NCI-H82 treated with DMSO at 0.1 percent for 48 hours (cell line): ENCODE data around the gene UNC5C.
A peak's percentile ranks its signal among the peaks of the same experiment; 100 is the strongest.

ENCODE experiments used
- DNase-seq: peaks from one replicate; lab custom pipeline; 2025; ENCODE audit not compliant: unreplicated experiment; lab: John Stamatoyannopoulos, UW

Gene UNC5C

DNA sequence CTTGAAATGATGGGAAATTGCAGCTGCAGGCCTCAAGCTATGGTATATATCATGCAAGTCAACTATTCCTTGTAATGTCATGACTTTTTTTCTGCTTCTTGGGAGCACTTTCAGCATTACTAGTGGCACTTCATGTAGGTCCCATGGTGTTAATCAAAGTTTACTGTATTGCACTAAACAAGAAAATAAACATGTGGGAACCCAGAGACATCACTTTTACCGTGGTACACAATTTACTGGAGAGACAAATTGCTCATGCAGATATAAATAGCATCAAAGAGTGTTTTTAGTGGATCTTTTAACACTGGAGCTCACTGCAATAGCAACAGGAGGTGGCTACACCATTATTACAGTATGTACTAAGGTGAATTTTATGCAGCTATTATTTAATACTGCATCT is 79.2 kb downstream of the UNC5C start:
- DNase-seq, result no peak

DNA sequence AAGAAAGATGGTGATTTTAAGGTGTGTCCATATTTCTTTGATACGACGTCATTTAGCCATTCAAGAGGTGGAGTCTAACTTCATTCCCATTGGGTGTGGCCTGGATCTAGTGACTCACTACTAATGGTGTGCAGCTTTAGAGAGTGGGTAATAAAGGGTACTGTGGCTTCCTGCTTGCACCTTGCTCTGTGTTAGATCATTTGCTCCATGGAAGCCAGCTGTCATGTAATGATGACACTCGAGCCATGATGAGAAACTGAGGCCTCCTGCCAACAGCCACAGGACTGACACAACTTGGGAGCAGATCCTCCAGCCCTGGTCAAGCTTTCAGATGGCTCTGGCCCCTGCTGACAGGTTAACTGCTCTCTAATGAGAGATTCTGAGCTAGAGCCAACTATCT is 82.0 kb downstream of the UNC5C start:
- no peak for DNase-seq

DNA sequence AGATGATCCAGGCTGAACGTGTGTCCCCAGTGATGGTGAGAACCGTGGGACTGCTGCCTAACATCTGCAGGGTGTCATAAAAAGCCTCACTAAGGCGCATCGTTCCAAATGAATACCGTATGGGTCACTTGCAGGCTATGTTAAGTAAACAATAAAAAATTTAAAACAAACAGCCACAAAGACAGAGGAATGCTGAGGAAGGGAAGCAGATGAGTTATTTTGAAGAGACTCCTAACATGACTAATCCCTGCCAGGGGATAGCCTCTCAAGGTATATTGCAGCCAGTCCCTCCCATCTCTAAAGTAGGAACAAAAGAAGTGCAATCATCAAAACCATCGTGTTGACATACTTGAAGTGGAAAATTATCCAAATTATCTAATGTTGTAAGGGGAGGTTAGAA is 83.8 kb downstream of the UNC5C start:
- DNase-seq, result no peak

DNA sequence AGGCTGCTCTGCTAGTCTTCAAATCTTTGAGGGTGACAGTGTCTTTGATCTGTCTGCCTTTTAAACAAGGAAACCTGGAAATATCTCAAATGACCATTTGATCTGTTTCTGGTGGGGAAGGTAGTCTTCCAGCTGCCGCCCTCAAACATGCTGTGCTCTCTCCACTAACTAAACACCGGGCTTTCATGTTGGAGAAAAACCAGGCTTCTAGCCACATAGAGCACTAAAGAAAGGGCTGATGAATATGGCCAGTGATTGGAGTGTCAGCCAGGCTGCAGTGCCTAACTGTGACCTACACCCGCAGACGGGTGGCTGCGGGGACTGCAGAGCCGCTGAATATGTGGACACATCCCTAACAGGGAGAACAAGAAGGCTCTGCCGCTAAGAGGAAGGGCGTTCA is 85.9 kb downstream of the UNC5C start:
- no peak for DNase-seq

DNA sequence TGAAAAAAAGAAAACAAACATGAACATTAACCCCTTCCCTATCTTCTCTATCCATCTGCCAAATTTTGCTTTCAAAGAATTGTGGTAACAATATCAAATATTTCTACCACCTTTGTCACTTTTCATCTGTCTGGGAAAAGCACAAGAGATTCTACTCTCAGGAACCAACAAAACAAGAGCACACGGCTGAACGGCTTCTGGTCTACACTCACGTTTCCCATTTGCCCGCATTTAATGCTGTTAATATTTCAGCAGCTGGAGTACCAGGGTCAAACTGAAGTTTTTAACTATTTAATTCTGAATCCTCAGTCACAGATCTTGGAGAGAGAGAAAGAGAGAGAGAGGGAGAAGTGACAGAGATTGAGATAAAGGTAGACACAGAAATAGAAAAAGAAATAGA is 91.4 kb downstream of the UNC5C start:
- DNase-seq, result no peak

DNA sequence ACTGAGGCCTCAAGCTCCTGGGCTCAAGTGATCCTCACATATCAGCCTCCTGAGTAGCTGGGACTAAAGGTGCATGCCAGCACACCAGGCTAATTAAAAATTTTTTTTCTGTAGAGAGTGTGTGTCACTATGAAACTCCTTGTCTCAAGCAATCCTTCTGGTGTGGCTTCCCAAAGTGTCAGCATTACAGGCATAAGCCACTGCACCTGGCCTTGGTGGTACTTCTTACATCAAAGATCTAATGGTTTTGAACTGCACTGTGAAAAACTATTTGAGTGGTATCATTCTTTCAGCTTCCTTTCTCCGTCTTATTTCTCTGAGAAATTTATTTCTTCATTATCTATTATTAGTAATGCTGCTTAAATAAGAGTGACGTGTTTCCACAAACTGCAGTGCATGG is 98.5 kb downstream of the UNC5C start:
- DNase-seq, result no peak

DNA sequence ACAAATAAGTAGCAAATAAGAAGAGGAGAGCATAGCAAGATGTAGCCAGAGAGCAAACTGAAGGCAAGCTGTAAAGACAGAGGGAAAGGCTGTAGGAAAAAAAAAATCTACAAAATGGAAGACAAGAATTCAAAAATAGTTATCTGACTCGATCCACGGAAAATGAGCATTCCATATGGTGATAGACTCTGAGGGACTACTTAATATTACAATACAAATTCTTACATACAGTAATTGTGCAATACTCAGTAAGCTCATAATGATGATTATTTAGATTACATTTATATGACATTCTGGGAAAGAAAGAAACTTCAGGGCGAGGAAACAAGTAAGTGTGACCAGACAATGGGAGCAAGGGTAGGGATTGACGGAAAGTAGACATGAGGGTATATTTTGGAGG is 102.6 kb downstream of the UNC5C start:
- DNase-seq, result no peak

DNA sequence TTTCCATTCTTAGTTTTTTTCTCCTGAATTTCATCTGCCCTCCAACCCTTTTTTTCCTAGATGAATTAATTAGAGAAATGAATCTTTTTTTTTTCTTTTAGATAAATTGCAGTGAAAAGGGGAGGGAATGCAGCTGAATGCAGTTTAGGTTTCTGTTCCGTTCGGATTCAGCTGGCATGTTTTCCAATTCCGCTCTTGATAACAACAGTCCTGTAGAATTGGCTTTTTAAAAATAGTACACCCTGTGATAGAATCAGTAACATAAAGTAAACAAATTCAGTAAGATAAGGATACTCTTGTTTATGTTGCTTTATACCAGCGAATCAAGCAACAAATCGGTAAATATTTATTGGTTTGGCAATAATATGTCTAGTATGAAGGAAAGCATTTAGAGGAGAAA is 103.5 kb downstream of the UNC5C start:
- DNase-seq, result no peak

DNA sequence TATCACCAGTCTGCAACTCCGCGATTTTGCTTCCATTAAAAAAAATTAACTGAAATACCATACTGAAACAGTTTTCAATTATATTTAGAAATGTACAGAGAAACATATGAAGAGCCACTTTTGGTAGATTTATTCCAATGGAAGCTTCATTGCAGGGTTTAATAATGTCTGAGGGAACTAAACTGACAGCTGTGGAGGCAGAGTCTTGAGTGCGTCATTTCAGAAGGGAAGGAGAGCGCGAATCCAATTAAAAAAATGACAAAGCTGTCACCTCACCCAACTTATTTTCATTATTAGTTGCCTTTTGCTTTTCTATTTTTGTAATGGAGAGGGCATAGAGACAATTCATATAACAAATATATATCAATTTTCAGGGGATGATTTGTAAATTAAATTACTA is 104.0 kb downstream of the UNC5C start:
- DNase-seq, result peak; percentile 27

DNA sequence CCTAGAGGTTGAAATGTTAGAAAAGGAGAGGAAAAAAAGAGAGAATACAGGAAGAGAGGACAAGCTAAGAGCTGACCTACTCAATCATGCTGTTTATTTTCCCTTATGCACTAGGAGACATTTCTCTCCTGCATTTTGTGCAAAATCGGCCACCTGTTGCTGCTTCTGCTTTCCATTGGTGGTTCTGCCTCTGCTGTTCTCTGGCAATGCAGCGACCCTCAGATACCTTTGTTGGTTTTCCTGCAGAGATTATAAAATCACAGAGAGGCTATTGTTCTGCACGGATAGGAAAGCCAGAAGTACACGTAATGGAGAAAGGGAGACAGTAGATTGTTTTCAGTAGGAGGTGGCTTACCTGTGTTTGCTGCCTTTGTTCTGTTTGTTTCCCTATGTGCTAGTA is 108.9 kb downstream of the UNC5C start:
- DNase-seq, result no peak

DNA sequence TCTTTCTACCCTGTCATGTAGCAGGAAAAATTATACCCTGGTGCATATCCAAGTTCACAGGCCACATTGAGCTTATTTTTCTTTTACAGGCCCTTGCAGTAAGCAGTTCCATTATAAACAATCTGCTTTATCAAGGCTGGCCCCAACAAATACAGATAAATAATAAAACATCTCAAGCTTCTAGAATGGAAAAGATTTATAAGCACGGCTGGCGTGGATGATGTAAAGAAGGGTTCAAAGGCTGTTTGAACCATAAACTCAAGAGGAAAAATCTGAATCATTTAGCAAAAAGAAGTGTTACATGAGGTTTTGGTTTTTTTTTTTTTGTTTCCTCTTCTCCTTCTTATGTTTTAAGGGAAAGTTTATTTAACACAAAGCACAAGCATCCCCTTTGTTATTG is 109.7 kb downstream of the UNC5C start:
- no peak for DNase-seq

DNA sequence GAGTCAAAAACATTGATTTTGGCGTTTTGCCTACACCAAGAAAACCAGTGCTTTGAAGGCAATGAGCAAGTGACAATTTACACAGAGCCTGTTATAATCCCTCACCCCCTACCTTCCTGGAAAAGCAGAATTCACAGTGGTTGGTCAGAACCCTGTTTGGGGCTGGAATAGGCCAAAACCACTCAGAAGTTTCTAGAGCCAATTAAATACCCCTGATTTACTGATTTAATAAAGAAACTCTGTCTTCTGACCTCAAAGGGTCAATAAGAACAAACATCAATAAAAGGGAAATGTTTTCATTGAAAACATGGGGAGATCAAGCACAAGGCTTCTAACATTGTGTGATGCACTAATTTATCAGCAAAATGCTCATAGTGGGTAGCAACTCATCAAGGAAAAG is 116.3 kb downstream of the UNC5C start:
- no peak for DNase-seq

DNA sequence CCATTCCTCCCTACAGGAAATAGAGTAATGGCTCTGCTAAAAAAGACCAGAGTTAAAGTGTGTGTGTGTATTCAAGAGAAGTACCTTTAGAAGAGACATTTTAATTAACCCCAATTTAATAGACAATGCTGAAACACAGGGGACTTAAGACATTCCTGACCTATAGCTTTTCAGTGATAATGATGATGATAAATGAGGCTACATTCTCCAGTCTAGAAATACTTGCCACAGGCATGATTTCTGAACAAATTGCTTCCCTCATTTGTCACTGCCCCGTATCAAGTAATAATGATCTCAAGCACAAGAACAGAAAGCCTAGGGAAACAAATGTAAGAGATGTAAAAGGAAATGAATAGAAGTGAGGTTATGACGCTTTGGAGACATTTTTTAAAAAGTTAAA is 117.1 kb downstream of the UNC5C start:
- DNase-seq, result no peak

DNA sequence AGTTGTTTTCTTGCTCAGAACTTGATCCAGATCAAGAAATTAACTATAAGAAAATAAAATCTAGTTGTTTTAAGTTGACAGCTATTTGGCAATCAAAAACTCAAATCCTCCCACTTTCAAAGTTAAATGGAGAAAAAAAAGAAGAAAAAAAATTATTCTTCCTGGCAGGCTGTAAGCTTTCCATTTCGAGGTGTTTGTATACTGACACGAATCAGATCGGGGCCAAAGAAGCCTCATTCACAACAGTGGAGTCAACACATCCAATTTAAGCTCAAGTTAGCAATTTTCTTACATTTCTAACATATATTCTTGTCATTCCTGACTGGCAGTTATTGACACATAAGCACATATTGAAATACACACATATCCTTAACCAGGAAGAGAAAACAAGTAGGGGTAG is 119.4 kb downstream of the UNC5C start:
- DNase-seq, result no peak

DNA sequence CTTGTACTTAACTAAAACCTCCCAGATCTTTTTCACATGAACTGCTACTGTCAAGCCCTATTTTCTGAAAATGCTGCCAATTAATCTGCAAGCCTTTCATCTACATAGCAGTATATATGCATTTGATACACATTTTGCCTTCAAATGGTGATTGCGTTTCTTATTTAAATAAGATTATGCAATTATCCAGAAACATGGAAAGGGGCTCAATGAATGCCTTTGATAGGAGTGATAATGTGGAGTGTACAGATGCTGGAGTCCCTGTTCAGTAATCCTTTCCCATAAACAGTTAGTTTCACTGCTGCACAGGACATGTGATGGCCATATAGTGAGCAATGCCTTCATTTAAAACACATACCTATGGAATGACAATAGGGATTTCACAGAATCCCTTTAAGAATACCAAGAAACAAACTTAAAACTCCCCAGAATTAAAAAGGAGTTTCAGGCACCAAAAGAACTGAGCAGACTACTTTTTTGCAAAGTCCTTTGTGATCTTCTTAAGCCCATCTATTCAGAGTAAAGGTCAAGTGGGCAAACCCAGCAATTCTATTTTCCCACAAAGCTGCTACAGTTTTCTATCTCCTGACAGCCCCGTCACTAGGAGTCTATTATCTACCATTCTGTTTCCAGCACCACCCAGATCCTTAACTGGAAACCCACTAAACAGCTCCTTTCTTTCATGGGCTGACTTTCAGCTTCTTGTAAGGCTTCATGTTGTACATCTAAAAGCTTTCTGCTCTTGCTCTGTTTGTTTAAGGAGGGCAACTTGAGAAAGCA is 120.3 kb downstream of the UNC5C start:
- peak; percentile 60 for DNase-seq

DNA sequence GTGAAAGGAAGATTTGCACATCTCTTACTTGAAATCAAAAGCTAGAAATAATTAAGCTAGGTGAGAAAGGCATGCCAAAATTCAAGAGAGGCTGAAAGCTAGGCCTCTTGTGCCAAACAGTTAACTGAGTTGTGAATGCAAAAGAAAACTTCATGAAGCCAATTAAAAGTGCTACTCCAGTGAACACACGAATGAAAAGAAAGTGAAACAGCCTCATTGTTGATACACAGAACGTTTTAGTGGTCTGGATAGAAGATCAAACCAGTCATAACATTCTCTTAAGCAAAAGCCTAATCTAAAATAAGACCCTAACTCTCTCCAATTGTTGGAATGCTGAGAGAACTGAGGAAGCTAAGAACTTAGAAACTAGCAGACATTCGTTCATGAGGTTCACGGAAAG is 122.3 kb downstream of the UNC5C start:
- no peak for DNase-seq

DNA sequence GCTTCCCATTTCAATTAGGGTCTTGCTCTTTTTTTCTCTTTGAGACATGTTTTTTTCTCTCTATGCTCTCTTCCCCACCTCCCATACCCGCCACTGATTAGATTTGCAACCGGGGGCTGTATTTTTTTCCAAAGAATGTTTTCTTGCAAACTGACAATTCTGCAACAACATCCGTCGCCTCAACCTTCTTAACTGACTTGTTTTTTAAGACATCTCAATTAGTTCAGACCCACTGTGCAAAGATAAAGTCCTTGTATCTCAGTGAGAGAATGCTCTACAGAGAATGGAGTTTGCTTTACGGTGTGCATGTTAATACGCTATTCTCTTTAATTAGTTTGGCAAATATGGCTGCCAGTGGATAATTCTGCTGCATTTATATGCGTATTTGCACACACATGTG is 126.3 kb downstream of the UNC5C start:
- DNase-seq, result no peak

DNA sequence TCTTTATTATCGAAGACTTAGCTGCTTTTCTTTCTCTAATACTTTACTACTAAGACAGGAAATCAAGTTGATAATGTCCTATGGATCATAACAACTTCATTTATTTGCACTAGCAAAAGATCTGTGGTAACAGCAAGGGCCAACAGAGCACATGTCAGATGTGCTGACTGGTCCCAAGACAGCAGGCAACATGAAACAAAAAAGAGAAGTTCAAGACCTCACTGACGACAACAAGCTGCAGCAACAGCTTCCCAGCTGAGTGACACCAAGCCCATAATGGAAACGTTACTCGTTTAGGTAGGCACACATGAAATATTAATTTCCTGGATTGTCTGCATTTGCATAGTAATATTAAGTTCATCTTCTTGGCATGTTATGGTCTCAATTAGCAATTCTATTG is 126.9 kb downstream of the UNC5C start:
- DNase-seq, result no peak

DNA sequence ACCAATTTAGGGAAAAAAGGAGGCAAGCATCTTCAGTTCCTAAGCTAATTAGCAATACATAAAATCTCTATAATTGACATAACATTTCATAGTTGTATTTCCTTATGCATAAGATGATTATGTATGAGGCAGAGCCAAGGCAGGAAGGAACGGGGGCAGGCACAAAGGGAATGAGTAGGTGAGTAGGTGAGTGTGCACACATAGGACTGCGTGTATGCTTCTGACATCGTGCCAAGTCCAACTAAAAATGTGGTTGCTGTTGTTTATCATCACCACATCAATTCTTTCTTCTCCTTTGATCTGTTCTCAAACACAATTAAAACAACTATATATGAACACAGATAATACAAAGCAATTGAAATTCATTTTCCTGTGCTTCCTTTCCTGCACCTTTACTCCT is 131.2 kb downstream of the UNC5C start:
- no peak for DNase-seq

DNA sequence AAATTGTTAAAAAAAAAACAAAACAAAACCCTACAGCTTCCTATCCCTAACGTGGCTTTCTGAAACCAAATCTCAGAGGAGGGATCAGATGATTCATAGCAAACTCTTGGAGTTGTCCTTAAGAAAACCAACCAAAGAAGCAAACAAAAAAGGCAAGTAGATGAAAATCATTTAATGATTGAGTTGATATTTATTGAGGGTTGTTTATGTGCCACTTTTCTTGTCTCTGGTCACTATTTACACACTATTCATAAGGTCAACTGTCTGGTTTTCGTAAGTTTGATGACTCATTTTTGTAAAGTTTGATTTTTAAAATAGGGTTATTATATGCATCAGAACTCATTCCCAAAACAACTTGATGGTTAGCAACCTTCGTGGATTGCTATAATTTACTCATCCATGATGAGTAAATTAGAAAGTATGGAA is 133.4 kb downstream of the UNC5C start:
- DNase-seq, result no peak

DNA sequence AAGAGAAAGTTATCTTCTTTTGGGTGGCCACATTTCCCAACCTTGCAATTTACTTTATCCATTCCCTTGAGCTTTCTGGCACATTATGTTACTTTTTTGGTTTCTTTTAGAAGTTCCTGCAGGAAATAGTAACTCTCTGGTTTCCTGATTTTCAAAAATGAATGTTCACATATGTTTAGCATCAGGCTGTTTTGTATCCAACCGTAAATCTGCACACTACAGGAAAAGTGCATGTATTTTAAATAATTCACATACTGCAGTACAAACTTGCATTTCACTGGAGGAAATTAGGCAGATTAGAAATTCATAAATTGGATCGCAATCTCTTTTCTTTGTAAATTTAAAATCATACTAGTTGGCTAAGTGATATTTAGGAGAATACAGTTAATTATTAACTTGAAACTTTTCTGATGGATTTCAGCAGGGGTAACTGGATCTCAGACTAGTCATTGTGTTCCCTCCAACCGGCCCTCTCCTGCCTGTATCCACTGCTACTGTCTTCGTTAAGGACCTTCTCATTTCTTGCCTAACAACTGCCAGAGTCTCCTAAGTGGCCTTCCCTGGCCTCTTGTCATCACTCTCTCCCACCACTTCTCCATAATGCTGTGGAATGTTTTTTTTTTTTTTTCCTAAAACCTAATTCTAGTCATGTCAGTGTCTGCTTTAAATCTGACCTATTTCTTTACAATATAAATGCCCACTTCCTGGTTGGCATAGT is 137.2 kb downstream of the UNC5C start:
- no peak for DNase-seq

DNA sequence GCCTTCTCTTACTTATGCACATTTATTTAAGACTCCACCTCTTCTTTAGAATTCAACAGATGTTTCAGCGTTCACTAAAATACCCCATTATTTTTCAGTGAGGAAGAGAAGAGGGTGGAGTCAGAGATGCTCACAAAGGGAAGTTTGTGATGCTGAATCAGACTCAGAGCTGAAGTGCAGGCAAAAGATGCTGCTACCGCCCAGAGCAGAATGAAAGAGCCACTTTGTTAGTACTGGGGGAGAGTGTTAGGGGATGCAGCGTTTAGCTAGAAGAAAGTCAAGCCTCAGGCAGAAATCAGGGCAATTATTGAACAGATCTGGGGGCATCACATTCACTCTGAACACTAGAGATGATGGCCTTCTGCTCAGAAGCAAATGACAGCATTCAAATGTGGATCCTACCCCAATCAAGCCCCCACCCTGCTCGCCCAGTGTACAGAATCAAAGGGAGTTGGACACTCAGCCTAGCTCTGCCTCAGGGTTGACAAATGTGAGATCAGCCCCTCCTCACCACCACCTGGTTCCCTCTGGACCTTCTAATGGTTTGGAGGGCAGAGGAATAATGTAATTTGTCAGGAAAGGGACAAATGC is 138.3 kb downstream of the UNC5C start:
- DNase-seq, result no peak
